GM19395 (cell line): ENCODE results near the gene IL1RAPL1.
"Not testable (repeated sequence)": the region's sequence is repeated elsewhere in the genome, so short reads cannot be mapped to it uniquely, and the experiment has no call there.

ENCODE experiments used
- ATAC-seq: cut with Tn5 transposase; IDR thresholded peaks from one replicate; pipeline ENCODE4 v1.9.1; 2021; ENCODE audit warnings: mild to moderate bottlenecking, moderate library complexity; ENCODE audit not compliant: unreplicated experiment

IL1RAPL1 gene

GRCh38 chrX:29241809-29242208 lies 654.6 kb downstream of the IL1RAPL1 start:
- ATAC-seq = no peak

- ATAC-seq = no peak
Measured at GRCh38 chrX:29242856-29243255, 655.6 kb downstream of the IL1RAPL1 start.

- ATAC-seq = no peak
Measured at GRCh38 chrX:29243942-29244341, 656.7 kb downstream of the IL1RAPL1 start.

GRCh38 chrX:29254515-29254914 lies 667.3 kb downstream of the IL1RAPL1 start:
- ATAC-seq = no peak

GRCh38 chrX:29257521-29257920 lies 670.3 kb downstream of the IL1RAPL1 start:
- ATAC-seq = no peak

- ATAC-seq = no peak
Measured at GRCh38 chrX:29269390-29269789, 682.1 kb downstream of the IL1RAPL1 start.

GRCh38 chrX:29274517-29274916 lies 687.3 kb downstream of the IL1RAPL1 start:
- ATAC-seq = no peak

- ATAC-seq = no peak
Measured at GRCh38 chrX:29275928-29276327, 688.7 kb downstream of the IL1RAPL1 start.

- no peak for ATAC-seq
Measured at GRCh38 chrX:29281078-29281742, 694.0 kb downstream of the IL1RAPL1 start.

- no peak for ATAC-seq
Measured at GRCh38 chrX:29285664-29286063, 698.4 kb downstream of the IL1RAPL1 start.

- no peak for ATAC-seq
Measured at GRCh38 chrX:29295987-29296680, 708.9 kb downstream of the IL1RAPL1 start.

GRCh38 chrX:29297171-29297800 lies 710.0 kb downstream of the IL1RAPL1 start:
- ATAC-seq = no peak

GRCh38 chrX:29299684-29300083 lies 712.4 kb downstream of the IL1RAPL1 start:
- no peak for ATAC-seq

- ATAC-seq = no peak
Measured at GRCh38 chrX:29308726-29309125, 721.5 kb downstream of the IL1RAPL1 start.

- no peak for ATAC-seq
Measured at GRCh38 chrX:29315931-29316330, 728.7 kb downstream of the IL1RAPL1 start.

GRCh38 chrX:29318012-29318411 lies 730.8 kb downstream of the IL1RAPL1 start:
- ATAC-seq = no peak

GRCh38 chrX:29332429-29332828 lies 745.2 kb downstream of the IL1RAPL1 start:
- ATAC-seq = not testable (repeated sequence)

GRCh38 chrX:29333091-29333490 lies 745.8 kb downstream of the IL1RAPL1 start:
- not testable (repeated sequence) for ATAC-seq

GRCh38 chrX:29348288-29348687 lies 761.0 kb downstream of the IL1RAPL1 start:
- peak; percentile 79 for ATAC-seq

GRCh38 chrX:29359276-29359675 lies 772.0 kb downstream of the IL1RAPL1 start:
- ATAC-seq = no peak

GRCh38 chrX:29374765-29375164 lies 787.5 kb downstream of the IL1RAPL1 start:
- not testable (repeated sequence) for ATAC-seq

GRCh38 chrX:29376584-29376983 lies 789.3 kb downstream of the IL1RAPL1 start:
- ATAC-seq = no peak
